Measurements from ENCODE around the gene MYCL. TPM values are rescaled to one million over a fixed set of nuclear protein-coding genes. Genes with fewer than 3 reads are reported as not detected.
A peak's percentile ranks its signal among the peaks of the same experiment; 100 is the strongest.

The MYCL gene
- polyA plus RNA-seq, 2 of the 4 experiments (the other 2 are of a cell fraction) = 0.68 to 1.3 TPM

DNA sequence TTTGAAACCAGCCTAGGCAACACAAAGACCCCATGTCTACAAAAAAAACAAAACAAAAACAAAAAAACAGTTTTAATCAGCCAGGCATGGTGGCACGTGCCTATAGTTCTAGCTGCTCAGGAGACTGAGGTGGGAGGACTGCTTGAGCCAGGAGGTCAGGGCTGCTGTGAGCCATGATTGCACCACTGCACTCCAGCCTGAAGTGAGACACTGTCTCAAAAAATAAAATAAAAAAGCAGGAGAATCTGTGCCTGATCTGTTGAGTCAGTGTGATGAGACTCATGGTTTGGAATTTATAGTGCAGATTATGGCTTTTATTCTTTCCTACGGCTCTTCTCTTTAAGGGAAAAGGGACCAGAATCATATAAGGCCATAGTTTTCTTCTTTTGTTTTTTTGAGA, 35.0 kb downstream of the MYCL start:
- Histone ChIP-seq H3K27ac (0 out of 6 replicates have a peak overlapping the region, but pooled peaks of 1 of the 2 experiments have one; percentile 20), H3K9me3 (no peaks in the 10 kb centered on the region), H3K4me1 (peaks cover under 1% of the 10 kb centered on the region; the same call in 2 of the 3 replicates), H3K4me3 (no peak overlapping the region), H3K4me2 (no peak overlapping the region)
- ATAC-seq (no peak; a peak in 1 of 6 replicates), FAIRE-seq (no peak), DNase-seq (ENCODE audit: low read depth in 1 of 2, low spot score in 1 of 2) (no peak)
- ChIA-PET POLR2A (no interaction called here), CTCF (no interaction called here)
- WGBS (ENCODE audit: missing lambda C conversion rate) = 81% methylated on average over 2 of the region's 2 CpGs
- no peak for TF ChIP-seq RAD21 (conservative IDR thresholded peaks at IDR 0.05 in 1 of 2, IDR thresholded peaks at IDR 0.05 in 1 of 2)
- no peak for TF ChIP-seq HOXB13 (CRISPR knock-in tag; IDR thresholded peaks at IDR 0.05; ENCODE audit: low read depth)
- no peak for TF ChIP-seq CBX2 (IDR thresholded peaks at IDR 0.05; ENCODE audit: borderline replicate concordance, low read depth)
- no peak for TF ChIP-seq EP300 (IDR thresholded peaks at IDR 0.05)
- no peak for TF ChIP-seq ZSCAN20 (CRISPR knock-in tag; IDR thresholded peaks at IDR 0.05)
- TF ChIP-seq RFX5 (IDR thresholded peaks at IDR 0.05) = no peak
- TF ChIP-seq MAFK (IDR thresholded peaks at IDR 0.05; ENCODE audit: partially characterized antibody) = no peak
- no peak for TF ChIP-seq CHD4 (IDR thresholded peaks at IDR 0.05; ENCODE audit: borderline replicate concordance)
- TF ChIP-seq, protein P1, sequence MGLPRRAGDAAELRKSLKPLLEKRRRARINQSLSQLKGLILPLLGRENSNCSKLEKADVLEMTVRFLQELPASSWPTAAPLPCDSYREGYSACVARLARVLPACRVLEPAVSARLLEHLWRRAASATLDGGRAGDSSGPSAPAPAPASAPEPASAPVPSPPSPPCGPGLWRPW (IDR thresholded peaks at IDR 0.05) = no peak
- TF ChIP-seq NPAS2 (CRISPR knock-in tag; IDR thresholded peaks at IDR 0.05; ENCODE audit: borderline replicate concordance) = no peak
- no peak for TF ChIP-seq ZFP36 (IDR thresholded peaks at IDR 0.05; ENCODE audit: borderline replicate concordance, partially characterized antibody)
- TF ChIP-seq, protein P2, sequence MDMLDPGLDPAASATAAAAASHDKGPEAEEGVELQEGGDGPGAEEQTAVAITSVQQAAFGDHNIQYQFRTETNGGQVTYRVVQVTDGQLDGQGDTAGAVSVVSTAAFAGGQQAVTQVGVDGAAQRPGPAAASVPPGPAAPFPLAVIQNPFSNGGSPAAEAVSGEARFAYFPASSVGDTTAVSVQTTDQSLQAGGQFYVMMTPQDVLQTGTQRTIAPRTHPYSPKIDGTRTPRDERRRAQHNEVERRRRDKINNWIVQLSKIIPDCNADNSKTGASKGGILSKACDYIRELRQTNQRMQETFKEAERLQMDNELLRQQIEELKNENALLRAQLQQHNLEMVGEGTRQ (IDR thresholded peaks at IDR 0.05) = no peak
- TF ChIP-seq HEYL (CRISPR knock-in tag; IDR thresholded peaks at IDR 0.05) = no peak
- TF ChIP-seq, protein P3, sequence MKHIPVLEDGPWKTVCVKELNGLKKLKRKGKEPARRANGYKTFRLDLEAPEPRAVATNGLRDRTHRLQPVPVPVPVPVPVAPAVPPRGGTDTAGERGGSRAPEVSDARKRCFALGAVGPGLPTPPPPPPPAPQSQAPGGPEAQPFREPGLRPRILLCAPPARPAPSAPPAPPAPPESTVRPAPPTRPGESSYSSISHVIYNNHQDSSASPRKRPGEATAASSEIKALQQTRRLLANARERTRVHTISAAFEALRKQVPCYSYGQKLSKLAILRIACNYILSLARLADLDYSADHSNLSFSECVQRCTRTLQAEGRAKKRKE (CRISPR knock-in tag; IDR thresholded peaks at IDR 0.05; ENCODE audit: low read depth) = no peak
- TF ChIP-seq RNF2 (IDR thresholded peaks at IDR 0.05; ENCODE audit: borderline replicate concordance, low read depth) = no peak

DNA sequence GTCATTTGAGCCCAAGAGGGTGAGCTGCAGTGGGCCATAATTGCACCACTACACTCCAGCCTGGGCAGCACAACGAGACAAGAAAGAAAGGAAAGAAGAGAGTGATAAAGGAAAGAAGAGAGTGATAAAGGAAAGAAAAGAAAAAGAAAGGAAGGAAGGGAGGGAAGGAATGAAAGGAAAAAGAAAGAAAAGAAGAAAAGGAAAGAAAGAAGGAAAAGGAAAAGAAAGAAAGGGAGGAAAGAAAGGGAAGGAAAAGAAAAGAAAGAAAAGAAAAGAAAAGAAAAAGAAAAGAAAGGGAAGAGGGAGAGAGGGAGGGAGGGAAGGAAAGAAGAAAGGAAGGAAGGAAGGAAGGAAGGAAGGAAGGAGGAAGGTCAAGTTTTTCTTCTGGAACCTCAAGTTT, 36.0 kb downstream of the MYCL start:
- CTCF ChIA-PET = interaction anchor here (1.4 kb wide), 1 partner anchor 49 kb away, joined by 6 read pairs; no protein-coding TSS in a partner anchor
- Histone ChIP-seq H3K4me1 (no peaks in the 10 kb centered on the region; the same call in 2 of the 3 replicates), H3K4me3 (no peak overlapping the region), H3K27ac (no peak overlapping the region), H3K4me2 (no peak overlapping the region), H3K9me3 (no peaks in the 10 kb centered on the region)
- FAIRE-seq (no peak), DNase-seq (ENCODE audit: low read depth in 1 of 2, low spot score in 1 of 2) (no peak), ATAC-seq (no peak)
- POLR2A ChIA-PET = no interaction called here
- no peak for TF ChIP-seq SMC3 (IDR thresholded peaks at IDR 0.05)
- TF ChIP-seq ESRRA (IDR thresholded peaks at IDR 0.05; ENCODE audit: borderline replicate concordance, low read length) = no peak
- TF ChIP-seq RCOR1 (IDR thresholded peaks at IDR 0.05; ENCODE audit: low read depth, low read length) = no peak
- TF ChIP-seq HOXB13 (CRISPR knock-in tag; IDR thresholded peaks at IDR 0.05; ENCODE audit: low read depth) = no peak
- TF ChIP-seq EHMT2 (IDR thresholded peaks at IDR 0.05; ENCODE audit: low read depth) = no peak
- TF ChIP-seq, protein P4, sequence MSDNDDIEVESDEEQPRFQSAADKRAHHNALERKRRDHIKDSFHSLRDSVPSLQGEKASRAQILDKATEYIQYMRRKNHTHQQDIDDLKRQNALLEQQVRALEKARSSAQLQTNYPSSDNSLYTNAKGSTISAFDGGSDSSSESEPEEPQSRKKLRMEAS (IDR thresholded peaks at IDR 0.05) = no peak
- no peak for TF ChIP-seq HOXA7 (CRISPR knock-in tag; IDR thresholded peaks at IDR 0.05)
- no peak for TF ChIP-seq ZFP36 (IDR thresholded peaks at IDR 0.05; ENCODE audit: borderline replicate concordance, partially characterized antibody)
- no peak for TF ChIP-seq ZNF302 (CRISPR knock-in tag; IDR thresholded peaks at IDR 0.05)
- no peak for TF ChIP-seq TFCP2L1 (CRISPR knock-in tag; IDR thresholded peaks at IDR 0.05)
- TF ChIP-seq CEBPB (IDR thresholded peaks at IDR 0.05) = no peak
- TF ChIP-seq, protein P2 (IDR thresholded peaks at IDR 0.05) = no peak
- TF ChIP-seq KDM5A (IDR thresholded peaks at IDR 0.05) = no peak
- no peak for TF ChIP-seq CHD2 (IDR thresholded peaks at IDR 0.05; ENCODE audit: low read length, partially characterized antibody)
- TF ChIP-seq EHF (CRISPR knock-in tag; IDR thresholded peaks at IDR 0.05) = no peak
- TF ChIP-seq FOSB (CRISPR knock-in tag; IDR thresholded peaks at IDR 0.05) = no peak
- TF ChIP-seq, protein P5, sequence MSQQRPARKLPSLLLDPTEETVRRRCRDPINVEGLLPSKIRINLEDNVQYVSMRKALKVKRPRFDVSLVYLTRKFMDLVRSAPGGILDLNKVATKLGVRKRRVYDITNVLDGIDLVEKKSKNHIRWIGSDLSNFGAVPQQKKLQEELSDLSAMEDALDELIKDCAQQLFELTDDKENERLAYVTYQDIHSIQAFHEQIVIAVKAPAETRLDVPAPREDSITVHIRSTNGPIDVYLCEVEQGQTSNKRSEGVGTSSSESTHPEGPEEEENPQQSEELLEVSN (IDR thresholded peaks at IDR 0.05; ENCODE audit: borderline replicate concordance, low read depth) = no peak
- 78% methylated on average over 1 of the region's 1 CpG for WGBS (ENCODE audit: missing lambda C conversion rate)

Measured in A549 (cell line).